Lung (tissue), 12 donors: ENCODE measurements around the gene AOX1. TPM values are rescaled to one million over a fixed set of nuclear protein-coding genes. Genes with fewer than 3 reads are reported as not detected.

Experiments
- ATAC-seq: fragments of 200-7000 bp; cut with Tn5 transposase; one replicate; pipeline ENCODE4 v1.9.1; 2020; ENCODE audit warnings: moderate number of reproducible peaks; ENCODE audit not compliant: insufficient read depth, low FRiP score
- DNase-seq, 3 donors: peaks; one replicate each; pipeline ENCODE4 v3.0.0-alpha.2; 2013 to 2017
- H3K27ac ChIP-seq, 2 donors: one replicate each; pipeline ENCODE4 v1.5.1; 2013; ENCODE audit warnings: mild to moderate bottlenecking in 2 of 2, moderate library complexity in 2 of 2, control low read depth in 1 of 2, inconsistent platforms in 1 of 2, low read depth in 1 of 2, low read length in 1 of 2
- H3K27me3 ChIP-seq, 3 donors: one replicate each; pipeline ENCODE4 v1.5.1; 2013; ENCODE audit warnings: low read length in 2 of 3; ENCODE audit not compliant: control insufficient read depth in 3 of 3, insufficient read depth in 3 of 3
- H3K36me3 ChIP-seq, 4 donors: one replicate each; pipeline ENCODE4 v1.5.1; 2013; ENCODE audit warnings: low read length in 4 of 4, mild to moderate bottlenecking in 1 of 4, moderate library complexity in 1 of 4; ENCODE audit not compliant: control insufficient read depth in 4 of 4, insufficient read depth in 4 of 4
- H3K4me1 ChIP-seq, 5 donors: one replicate each; pipeline ENCODE4 v1.5.1; 2013; ENCODE audit warnings: low read length in 5 of 5, mild to moderate bottlenecking in 2 of 5, moderate library complexity in 1 of 5; ENCODE audit not compliant: control insufficient read depth in 5 of 5, insufficient read depth in 5 of 5
- H3K4me3 ChIP-seq: one replicate; pipeline ENCODE4 v1.5.1; 2013; ENCODE audit warnings: mild to moderate bottlenecking, control low read depth, moderate library complexity
- H3K9ac ChIP-seq, 2 donors: one replicate each; pipeline ENCODE4 v1.5.1; 2013; ENCODE audit warnings: low read length in 2 of 2, control low read depth in 1 of 2; ENCODE audit not compliant: insufficient read depth in 1 of 2
- H3K9me3 ChIP-seq, 4 donors: one replicate each; pipeline ENCODE4 v1.5.1; 2013; ENCODE audit warnings: low read length in 3 of 4, mild to moderate bottlenecking in 1 of 4, moderate library complexity in 1 of 4; ENCODE audit not compliant: control insufficient read depth in 4 of 4, insufficient read depth in 3 of 4
- CTCF ChIP-seq: IDR thresholded peaks from 2 replicates; pipeline ENCODE4 v1.5.1; 2012; ENCODE audit warnings: mild to moderate bottlenecking; ENCODE audit errors: control extremely low read depth, extremely low read depth
- WGBS, 2 donors: extraction: QIAGEN DNeasy Blood & Tissue Kit; methylation state at CpG; one replicate each; pipeline ENCODE4 v1.1.7; 2013; 5-methylcytosine and 5-hydroxymethylcytosine counted together
- polyA plus RNA-seq, 2 donors: library from polyadenylated mRNA; stranded (reverse); fragments of 200-250 nt; gene quantifications; one replicate each; pipeline ENCODE4 v1.2.1, GENCODE V29; 2013
- total RNA-seq, 2 donors: library from RNA; depleted of rRNA in 1 of 2; stranded (reverse); fragments of >200 nt in 1 of 2; gene quantifications; one replicate each; pipeline ENCODE4 v1.2.1, GENCODE V29; 2014 to 2021
- donor health status: control.
- donor health status: control.
- donor health status: Bipolar disorder and iron deficiency.
- donor health status: healthy.
- donor health status: DM: yes; HTN: yes; CAD: no.

Gene AOX1
- total and polyA plus RNA-seq, 4 donors: 8.0 to 48.5 (median 10.6) TPM

DNA sequence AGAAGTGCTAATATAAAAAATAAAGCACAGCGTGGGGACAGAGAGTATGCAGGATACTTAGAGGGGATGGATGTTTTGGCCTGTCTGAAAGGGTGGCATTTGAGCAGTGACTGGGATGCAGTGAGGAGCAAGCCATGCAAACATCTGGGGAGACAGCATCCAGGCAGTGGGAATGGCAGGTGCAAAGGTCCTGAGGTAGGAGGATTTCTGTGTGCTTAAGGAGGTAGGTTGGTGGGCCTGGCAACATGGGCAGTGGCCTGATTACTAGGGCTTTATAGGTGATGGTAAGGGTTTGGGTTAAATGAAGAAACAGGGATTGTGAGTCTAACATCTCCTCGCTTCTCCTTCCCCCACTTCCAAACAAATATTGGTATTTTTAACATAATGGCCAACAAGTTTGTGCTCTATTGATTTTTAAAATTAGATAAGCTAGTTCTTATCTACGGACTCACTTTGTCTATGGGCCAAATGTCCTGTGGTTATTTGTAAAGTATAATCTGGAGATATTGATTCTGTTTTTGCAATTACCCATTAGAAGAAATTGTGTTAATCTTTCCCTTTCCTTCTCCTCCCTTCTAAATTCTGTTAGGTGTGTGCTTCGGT is 2.4 kb downstream of the AOX1 start:
- no peak overlapping the region for H3K9ac ChIP-seq
- peaks cover 0 to 21% (median 7%) of the 10 kb centered on the region in 5 donors for H3K4me1 ChIP-seq
- no peak overlapping the region for H3K27ac ChIP-seq
- H3K36me3 ChIP-seq: no peaks in the 10 kb centered on the region
- H3K4me3 ChIP-seq: no peak overlapping the region
- no peaks in the 10 kb centered on the region for H3K9me3 ChIP-seq
- H3K27me3 ChIP-seq: no peaks in the 10 kb centered on the region
- 83 to 91% methylated on average over 4 of the region's 4 CpGs for WGBS, 2 donors
- DNase-seq: no peak
- no peak for ATAC-seq
- no peak for TF ChIP-seq CTCF

- Histone ChIP-seq H3K4me1 (peaks cover 0 to 20% (median 7%) of the 10 kb centered on the region in 5 donors), H3K27ac (no peak overlapping the region), H3K9me3 (peaks cover 0 to 1% (median 0%) of the 10 kb centered on the region in 4 donors), H3K27me3 (no peaks in the 10 kb centered on the region), H3K4me3 (no peak overlapping the region), H3K36me3 (no peaks in the 10 kb centered on the region), H3K9ac (no peak overlapping the region)
- DNase-seq (no peak), ATAC-seq (no peak)
- no peak for TF ChIP-seq CTCF
Observed at GRCh38 chr2:200590090-200590489, 4.3 kb downstream of the AOX1 start.

DNA sequence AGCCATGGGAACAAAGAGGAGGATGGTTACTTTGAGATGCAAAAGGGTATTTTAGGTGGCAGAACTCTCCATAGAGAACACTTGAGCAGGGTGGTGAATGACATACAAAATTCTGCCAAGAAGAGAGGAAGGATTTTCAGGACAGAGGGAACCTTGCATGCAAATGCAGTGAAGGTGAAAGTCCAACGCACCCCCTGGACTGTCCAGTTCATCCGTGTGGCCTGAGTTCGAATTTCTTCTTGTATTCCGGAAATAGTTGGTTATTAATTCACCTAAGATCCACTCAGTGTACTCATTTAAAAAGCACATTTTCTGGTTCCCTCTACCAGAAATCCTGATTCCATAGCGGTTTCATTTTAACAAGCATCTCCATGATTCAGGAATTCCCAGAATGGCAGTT is 5.5 kb downstream of the AOX1 start:
- Histone ChIP-seq H3K4me3 (no peak overlapping the region), H3K36me3 (peaks cover 0 to 10% (median 0%) of the 10 kb centered on the region in 4 donors), H3K9me3 (peaks cover 0 to 5% (median 0%) of the 10 kb centered on the region in 4 donors), H3K9ac (no peak overlapping the region), H3K27me3 (no peaks in the 10 kb centered on the region), H3K4me1 (peaks cover 0 to 14% (median 0%) of the 10 kb centered on the region in 5 donors), H3K27ac (no peak overlapping the region)
- TF ChIP-seq CTCF: no peak
- no peak for DNase-seq
- no peak for ATAC-seq
- WGBS, 2 donors: 82 to 94% methylated on average over 5 of the region's 5 CpGs
